DLD1 (cell line): ENCODE results near the gene OAF.
"Not testable (repeated sequence)": the region's sequence is repeated elsewhere in the genome, so short reads cannot be mapped to it uniquely, and the experiment has no call there.

Experiments
- in situ Hi-C: cut with HindIII; loops from 2 replicates; pipeline ENCODE4 v1.10.0; 2017; ENCODE audit warnings: low sequenced_read_pairs

Gene OAF

DNA sequence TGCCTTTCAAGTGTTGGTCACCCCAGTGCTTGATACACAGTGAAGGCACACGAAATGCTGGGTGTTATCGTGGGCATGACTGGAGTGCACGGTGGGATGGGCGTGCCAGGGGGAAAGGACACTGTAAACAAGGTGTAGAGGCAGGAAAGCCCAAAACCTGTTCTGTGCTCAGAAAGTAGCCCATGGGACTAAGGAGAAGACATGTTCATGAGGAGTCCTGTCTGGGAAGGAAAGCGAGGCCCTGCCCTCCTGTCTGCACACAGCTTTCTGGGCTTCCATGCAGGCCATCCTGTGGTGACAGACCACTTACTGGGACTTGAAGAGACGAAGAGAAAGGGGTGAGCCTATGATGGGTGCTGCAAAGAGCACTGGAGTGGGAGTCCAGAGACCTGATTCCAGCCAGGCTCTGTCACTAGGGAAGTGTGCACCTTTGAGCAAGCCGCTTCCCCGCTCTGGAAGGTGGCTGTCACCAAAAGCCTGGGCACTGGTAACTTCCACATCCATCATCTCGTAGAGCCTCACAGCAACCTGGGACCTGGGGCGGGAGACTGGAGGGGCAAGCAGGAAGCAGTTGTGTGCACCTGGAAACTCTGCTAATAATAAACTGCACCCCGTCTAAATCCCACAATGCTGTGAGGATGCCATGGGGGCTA, 28.3 kb downstream of the OAF start:
- in situ Hi-C loops, result no loop called here

DNA sequence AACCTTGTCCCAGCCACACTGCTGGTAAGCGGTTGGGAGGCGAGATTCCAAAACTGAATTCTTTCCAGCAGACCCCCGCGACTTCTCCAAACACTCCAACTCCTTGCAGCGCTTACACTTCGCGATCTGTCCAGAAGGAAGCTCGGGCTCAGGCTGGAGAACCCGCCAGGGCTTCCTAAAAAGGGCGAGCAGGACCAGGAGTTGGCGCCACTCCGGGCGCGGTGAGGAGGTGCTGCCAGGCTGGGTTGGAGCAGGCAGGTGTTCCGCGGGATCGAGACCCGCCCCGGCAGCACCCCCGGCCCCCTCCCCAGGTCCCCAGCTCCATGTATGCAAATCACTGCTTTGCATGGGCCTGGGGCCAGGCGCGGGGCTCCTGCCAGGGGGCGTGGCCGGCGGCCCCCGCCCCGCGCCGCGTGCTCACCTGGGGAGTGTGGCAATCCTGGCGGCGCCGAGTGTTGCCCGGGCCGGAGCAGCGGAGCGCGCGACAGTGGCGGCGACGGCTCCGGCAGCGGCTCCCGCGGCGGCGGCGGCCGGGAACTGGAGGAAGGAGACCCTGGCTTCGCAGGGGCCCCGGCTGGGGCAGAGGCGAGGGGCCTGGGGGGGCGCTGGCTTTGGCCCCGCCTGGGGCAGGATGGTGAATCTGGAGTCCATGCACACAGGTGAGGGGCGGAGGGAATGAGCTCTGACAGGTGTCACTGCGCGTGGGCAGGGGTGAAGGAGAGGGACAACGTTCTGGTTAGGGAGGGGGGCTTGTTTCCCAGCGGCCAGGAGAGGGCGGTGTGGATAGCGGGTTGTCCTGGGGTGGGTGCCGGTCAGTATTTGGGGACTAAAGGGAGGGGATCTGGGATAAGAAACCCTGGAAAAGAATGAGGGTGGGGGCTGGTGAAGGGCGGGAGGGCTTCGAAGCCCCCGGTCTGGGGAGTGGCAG, 29.1 kb downstream of the OAF start, which contains the start of gene POU2F3:
Gene POU2F3 (plus strand): TSS at position 428 of the 928 bp plus-strand sequence. CDS start 204 bp downstream, at position 632.
- in situ Hi-C loops, result no loop called here

DNA sequence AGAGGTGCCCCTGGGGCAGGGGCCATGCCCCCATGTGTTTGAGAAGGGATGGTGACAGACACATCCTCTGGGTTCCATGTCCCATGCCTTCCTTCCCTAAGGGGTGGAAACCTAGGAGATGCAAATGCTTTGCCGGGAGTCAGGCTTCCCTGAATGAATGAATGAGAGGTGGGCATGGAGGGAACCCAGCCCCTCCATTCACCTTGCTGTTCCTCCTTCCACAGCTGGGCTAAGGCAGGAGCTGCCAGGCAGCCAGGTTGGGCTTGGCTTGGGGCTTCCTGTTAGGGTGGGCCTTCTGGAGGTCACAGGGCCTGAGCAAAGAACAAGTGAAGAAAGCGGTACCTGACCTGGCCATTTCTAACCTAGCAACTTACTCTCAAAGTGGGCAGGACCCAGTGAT, 30.0 kb downstream of the OAF start:
- in situ Hi-C loops, result no loop called here

DNA sequence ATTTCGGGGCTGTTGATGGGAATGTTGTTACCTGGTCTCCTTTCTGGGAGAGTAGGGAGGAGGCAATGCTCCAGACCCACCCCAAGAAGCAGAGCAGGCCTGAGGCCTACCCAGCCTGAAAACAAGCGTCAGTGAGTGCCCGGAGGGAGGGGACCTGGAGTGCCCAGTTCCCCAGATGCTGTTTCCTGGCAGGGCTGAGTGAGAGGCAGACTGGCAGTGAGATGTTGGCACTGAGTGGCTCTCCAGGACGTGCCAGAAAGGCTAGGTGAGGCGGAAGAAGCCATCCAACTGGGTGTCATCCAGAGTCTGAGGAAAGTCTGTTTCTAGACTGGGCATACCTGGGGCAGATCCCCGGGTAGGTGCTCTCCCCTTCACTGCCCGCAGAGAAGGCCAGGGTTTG, 30.4 kb downstream of the OAF start:
- in situ Hi-C loops, result no loop called here

DNA sequence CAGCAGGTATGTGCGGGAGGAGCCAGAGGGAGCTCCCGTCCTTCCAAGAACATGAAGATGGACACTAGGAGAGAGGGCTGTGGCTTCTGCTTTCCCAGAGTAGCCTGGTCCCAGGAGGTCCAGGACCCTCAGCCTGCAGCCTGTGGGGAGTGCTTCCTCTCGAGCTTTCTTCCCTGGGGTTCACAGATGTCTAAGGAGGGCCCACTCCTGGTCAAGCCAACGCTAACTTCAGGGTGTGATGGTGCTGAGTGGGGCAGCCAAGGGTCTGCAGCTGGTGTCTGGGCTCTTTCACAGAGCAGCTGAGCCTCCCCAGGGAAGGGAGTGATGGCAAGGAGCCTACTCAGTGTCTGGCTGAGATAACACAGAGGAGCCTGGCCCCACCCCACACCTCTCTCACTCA, 32.4 kb downstream of the OAF start:
- in situ Hi-C loops, result no loop called here

DNA sequence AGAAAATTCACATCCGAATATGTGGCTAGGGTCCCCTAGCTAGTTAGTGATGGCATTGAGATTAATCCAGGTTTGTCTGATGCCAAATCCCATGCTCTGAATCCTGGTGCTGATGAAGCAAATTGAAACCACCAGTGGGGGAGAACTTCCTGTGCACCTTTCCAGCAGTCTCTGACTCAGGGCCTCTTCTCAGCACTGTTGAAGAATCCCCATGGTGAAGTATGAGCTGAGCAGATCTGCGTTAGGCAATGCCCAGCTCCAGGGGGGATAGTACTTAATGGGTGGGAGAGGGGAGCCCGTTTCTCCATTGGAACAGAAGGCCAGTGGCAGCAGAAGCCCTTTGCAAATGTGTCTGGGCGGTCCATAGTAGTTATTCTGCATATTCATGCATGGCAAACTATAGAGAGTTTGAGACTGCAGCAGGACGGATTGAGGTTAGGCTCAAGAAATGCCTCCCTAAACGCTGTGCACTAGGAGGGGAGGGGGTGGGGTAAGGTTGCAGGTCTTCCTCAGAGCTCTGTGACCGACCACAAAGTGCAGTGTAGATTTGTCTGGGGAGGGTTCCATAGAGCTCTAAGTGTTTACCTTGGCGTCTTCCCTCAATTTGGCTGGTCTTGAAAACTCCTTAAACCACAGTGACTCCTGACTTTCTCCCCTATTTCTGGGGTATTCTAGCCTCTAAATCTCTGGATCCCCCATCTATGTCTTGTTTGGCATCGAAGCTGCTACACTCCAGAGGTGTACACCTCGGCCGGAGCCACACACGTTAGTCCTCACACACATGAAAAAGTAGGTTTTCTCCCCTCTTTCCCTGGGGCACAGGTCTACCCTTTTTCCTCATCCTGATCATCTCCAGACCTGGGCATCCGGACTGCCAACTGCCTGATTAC, 33.9 kb downstream of the OAF start:
- in situ Hi-C loops, result no loop called here

DNA sequence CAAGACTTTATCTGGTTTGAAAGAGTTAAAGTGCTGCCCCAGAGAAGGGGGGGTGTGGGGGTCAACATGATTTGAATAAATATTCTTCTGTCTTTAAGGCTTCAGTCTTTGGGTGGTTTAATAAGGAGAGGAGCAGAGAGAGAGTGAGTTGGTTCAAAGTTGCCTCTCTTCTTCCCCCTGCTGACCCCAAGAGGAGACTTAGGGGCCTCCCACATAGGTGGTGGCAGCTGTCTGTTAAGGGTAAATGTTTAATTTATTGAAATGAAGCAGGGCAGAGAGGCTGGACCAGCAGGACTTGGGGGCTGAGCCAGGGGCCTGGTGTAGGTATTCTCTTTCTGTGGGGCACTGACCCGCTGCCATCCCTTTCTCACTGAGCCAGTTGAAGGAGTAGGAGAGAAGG, 34.6 kb downstream of the OAF start:
- in situ Hi-C loops, result no loop called here

DNA sequence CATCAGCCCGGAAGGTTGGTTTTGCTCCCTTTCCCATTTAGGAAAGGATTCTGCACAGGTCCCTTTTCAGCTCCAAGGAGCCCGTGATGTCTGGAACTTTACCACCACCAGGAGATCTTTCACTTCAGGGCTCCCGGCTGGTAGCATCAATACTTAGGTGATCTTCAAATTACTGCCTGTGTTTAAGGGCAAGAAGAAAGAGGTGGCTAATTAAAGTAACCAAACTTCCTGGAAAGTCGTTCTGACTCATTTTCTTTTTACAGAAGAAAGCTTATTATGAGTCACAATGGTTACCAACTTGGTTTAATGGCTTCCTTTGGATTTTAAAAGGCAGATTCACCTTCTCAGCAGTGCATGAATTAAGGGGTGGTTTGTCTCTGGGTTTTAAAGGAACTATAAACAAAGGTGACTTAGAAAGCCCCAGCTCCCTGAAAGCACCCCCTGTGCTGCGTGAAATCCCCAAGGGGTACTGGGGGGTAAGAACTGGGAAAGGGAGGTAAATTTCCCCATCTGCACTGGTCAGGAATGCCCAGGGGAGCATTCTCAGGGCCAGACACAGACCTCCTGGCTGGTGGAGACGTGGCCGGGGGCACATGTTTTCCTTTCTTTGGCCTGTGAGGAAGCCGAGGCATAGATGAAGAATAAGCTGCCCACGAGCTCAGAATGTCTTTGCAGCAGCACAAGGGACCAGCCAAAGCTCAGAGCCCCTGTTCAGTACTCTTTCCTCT, 37.9 kb downstream of the OAF start:
- in situ Hi-C loops, result no loop called here

DNA sequence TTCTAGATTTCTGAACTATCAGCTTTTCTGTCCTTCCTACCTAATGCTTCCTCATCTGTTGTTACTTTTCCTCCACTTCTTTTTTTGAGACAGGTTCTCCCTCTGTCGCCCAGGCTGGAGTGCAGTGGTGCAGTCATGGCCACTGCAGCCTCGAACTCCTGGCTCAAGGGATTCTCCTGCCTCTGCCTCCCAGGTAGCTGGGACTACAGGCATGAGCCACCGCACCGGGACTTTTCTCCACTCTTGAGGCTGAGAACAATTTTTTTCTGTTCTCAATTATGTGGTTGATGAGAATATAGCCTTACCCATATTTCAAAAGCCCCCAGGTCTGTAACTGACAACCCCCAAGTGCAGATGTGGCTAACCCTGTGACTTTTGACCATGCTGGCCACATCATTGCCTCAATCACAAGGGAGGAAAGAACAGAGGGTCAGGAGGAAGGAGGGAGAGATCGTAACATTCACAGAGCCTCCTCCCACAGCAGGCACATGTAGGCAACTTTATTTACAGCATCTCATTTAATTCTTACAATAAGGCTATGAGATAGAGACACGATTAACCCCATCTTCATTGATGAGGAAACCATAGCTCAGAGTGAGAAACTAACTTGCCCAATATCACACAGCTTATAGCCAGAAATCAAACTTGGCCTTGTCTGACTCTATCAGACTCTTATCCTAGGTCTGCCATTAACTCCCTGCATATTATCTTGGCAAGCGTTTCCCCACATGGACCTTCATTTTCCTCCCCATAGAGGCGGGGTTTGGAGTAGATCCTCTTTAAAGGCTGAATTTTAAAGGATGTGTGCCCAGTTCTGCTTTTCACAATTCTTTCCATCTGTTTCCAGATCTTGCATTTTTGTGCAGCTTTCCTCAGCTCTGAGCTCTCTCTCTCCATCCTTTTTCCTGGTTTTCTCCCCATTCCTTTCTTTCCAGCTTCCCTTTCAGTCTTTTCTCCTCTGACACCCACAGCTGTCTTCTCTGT, 38.7 kb downstream of the OAF start:
- in situ Hi-C loops, result no loop called here

DNA sequence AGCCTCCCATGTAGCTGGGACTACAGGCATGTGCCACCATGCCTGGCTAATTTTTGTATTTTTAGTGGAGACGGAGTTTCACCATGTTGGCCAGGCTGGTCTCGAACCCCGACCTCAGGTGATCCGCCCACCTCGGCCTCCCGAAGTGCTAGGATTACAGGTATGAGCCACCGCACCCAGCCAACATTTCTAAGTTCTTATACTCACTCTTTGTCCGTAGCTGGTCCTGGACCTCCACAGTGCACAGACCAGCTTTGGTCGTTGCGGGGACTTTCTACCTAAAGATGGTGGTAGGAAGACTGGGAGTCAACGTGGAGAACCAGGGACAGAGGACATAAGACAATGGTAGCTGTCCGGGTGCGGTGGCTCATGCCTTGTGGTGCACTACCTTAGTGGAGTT, 42.5 kb downstream of the OAF start:
- in situ Hi-C loops, result not testable (repeated sequence)

DNA sequence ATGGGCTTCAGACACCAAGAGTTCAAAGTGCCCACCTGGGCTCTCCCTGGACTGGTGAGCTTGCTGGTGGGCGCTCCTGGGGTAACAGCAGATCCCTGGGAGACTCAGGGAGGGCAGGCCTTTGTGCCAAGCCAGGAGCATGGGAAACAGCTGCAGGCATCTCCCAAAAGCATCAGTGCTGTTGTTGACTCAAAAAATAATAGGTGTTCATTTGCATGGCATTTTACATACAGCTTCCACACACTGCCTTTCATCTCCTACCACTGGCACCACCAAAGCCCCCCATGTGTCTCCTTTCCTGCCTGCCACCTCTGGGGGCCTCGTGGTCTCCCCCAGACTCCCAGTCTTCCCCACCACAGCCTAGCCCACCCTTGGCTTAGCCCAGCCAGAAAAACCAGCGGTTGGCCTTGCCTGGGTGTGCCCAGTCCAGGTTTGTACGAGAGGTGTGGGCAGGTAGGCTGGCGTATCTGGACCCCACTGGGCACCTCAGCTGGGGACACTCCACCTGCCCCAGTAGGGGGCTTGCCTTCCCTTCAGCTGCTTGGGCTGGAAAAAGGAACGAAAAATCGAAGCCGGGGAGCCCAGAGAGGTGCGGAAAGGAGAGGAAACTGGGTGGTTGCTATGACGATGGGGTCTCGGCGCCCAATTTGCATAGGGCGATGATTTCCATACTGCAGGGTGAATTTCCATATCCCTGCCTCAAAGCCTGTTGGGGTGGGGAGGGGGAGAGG, 44.1 kb downstream of the OAF start:
- in situ Hi-C loops, result no loop called here

DNA sequence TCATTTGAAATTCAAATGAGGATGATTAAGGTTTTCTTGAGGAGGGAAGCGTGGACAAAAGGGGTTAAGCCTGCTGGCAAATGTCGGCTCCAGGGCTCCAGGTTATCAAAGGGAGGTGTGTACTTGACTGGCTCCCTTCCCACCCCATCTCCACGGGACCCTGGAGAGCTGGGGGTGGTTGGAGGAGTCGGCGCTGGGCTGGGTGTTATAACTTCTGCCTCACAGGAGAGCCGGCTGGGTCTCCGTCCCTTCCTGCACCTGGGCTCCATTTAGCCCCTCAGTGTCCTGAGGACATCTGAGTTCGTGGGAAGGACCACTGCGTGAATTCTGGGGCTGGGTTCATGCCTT, 44.7 kb downstream of the OAF start:
- in situ Hi-C loops, result no loop called here

DNA sequence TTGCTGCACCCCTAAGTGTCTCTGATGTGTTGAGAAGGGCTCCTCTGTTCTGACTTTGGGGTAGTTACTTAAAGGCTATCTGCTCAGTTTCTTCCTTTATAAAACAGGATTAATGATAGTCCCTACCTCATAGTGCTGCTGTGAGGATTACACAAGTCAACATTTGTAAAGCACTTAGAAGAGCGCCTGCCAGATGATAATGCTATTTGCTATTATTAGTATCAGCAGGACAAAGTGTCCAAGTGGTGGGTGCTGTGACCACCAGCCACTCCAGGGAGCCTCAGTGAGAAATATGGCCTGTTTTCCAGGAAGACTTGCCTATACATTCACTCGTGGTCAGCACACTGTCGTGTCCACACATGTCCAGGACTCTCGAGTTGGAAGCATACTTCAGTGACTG, 45.3 kb downstream of the OAF start:
- in situ Hi-C loops, result no loop called here

DNA sequence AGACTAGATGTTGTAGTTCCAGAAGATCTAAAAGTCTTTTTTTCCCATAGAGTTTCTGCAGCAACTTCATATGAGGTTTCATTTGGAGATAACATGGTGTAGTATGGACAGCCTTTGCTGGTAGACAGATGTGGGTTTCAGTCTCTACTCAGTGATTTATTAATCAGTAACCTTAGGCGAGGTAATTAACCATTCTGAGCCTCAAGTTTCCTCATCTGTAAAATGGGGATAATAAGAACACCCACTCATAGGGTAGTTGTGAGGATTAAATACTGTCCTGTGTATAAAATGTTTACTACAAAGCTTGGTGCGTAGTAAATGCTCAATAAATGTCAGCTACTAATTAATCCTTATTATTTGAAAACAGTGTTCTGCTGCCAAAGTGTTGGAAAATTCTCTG, 45.9 kb downstream of the OAF start:
- in situ Hi-C loops, result no loop called here

DNA sequence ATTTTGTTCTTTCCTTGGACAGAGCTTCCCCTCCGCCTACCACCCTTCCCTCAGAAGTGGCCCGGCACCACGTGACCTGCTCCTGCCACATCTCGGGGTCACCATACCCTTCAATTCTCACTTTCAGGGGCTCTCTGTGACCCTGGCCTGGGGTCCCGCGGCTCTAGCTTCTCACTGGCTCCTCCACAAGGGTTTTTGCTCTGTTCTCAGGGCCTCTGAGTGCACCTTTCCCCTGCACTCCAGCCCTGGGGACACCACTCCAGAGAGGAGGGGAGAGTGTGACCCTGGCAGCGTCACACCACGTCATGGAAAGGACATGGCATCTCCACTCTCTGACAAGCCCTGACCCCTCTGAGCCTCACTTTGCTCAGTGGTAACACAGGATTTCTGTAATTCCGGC, 46.5 kb downstream of the OAF start:
- in situ Hi-C loops, result no loop called here

DNA sequence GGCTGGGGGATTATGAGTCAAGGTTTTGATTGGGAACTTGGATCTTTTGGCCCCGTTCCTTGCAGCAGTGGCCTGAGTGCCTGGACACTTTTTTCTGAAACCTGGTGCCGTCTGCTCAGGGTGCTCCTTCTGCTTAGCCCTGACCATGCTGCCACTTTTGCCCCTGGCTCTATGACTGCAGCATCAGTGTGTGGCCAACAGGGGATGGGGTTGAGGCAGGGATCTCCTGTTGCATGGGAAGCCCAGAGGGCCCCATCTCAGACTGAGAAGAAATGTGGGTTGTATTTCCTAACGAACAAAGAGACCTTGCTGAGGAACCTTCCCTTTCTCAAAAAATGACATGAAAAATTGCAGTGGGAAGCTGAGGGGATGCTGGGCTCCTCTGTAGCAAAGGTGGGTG, 47.8 kb downstream of the OAF start:
- in situ Hi-C loops, result no loop called here

DNA sequence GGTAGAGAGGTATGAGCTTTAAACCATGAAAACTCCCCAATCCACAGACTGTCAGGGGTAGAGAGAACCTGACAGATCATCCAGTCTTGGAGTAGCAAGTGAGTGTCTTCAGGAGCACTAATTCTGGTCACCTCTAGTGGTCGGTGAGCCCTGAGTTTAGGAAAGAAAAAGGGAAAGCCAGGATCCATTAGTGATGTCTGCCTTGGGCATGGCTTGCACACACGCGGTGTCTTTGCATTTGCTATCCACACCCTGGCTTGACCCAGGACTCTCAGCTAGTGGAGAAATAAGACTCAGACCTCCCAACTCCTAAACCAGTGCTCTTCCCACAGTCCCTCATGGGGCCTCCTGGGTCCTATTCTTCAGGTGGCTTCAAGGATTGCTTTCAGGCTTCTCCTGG, 48.4 kb downstream of the OAF start:
- in situ Hi-C loops, result no loop called here

DNA sequence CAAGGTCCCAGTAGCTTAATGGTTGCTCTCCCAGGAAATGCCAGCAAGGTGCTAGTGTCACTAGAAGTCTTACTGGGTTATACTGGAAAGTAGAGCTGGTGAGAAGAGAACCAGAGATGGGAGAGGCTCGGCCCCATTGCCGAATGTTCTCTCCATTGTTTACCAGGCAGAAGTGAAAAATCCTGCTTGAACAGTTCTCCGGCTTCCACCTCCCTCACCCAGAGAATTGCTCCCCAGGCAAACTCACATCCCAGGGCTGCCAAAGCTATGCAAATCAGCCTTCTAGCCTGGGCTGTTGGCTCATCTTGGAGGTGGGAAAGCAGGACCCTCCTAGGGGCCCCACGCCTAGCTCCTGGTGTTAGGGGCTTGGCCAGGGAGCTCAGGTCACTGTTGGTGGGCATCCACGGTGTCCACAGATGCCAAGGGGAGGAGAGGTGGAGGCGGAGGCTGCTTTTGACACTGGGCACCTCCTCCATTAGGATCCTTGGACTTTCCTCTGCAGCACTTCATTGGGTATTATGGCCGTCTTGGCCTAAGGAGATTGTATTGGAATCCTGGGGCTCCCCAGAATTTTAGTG, 49.2 kb downstream of the OAF start:
- in situ Hi-C loops, result no loop called here

DNA sequence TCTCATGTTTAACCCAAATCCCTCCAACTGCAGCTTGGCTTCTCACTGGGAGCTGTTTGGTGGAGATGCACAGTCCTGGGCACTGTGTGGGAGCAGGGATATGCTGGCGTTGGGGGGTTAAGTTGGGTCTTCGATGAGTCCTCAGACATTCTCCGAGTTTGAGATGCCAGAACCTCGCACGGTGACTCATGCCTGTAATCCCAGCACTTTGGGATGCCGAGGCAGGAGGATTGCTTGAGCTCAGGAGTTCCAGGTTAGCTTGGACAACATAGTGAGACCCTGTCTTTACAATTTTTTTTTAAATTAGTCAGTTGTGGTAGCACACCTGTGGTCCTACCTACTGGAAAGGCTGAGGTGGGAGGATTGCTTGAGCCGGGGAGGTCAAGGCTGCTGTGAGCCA, 49.8 kb downstream of the OAF start:
- in situ Hi-C loops, result no loop called here
